Esophagus (tissue), 2 donors: ENCODE results near the gene CAPN8. TPM values are rescaled to one million over a fixed set of nuclear protein-coding genes. Genes with fewer than 3 reads are reported as not detected.
"Not testable (repeated sequence)": the region's sequence is repeated elsewhere in the genome, so short reads cannot be mapped to it uniquely, and the experiment has no call there.

Experiments
- H3K27ac ChIP-seq, 2 donors: one replicate each; pipeline ENCODE4 v1.5.1; 2013; ENCODE audit warnings: low read depth in 2 of 2, mild to moderate bottlenecking in 2 of 2, inconsistent platforms in 1 of 2, low read length in 1 of 2, moderate library complexity in 1 of 2
- H3K27me3 ChIP-seq, 2 donors: one replicate each; pipeline ENCODE4 v1.6.1; 2013; ENCODE audit warnings: low read length in 2 of 2, control low read depth in 1 of 2, mild to moderate bottlenecking in 1 of 2; ENCODE audit not compliant: insufficient read depth in 2 of 2, control insufficient read depth in 1 of 2
- H3K36me3 ChIP-seq, 2 donors: one replicate each; pipeline ENCODE4 v1.6.1; 2013; ENCODE audit warnings: low read length in 1 of 2; ENCODE audit not compliant: control insufficient read depth in 2 of 2, insufficient read depth in 2 of 2
- H3K4me1 ChIP-seq, 2 donors: one replicate each; pipeline ENCODE4 v1.6.1; 2013; ENCODE audit warnings: low read length in 1 of 2; ENCODE audit not compliant: control insufficient read depth in 2 of 2, insufficient read depth in 2 of 2
- H3K4me3 ChIP-seq, 2 donors: one replicate each; pipeline ENCODE4 v1.5.1; 2013; ENCODE audit warnings: low read length in 2 of 2, mild to moderate bottlenecking in 2 of 2, low read depth in 1 of 2, moderate library complexity in 1 of 2
- H3K9me3 ChIP-seq, 2 donors: one replicate each; pipeline ENCODE4 v1.6.1; 2013; ENCODE audit warnings: mild to moderate bottlenecking in 2 of 2, low read depth in 1 of 2, low read length in 1 of 2, moderate library complexity in 1 of 2; ENCODE audit not compliant: control insufficient read depth in 2 of 2, insufficient read depth in 1 of 2
- WGBS, 2 donors: extraction: QIAGEN DNeasy Blood & Tissue Kit; methylation state at CpG; one replicate each; pipeline ENCODE4 v1.1.7; 2013; 5-methylcytosine and 5-hydroxymethylcytosine counted together
- polyA plus RNA-seq, 2 donors: library from polyadenylated mRNA; stranded (reverse); fragments of 200-250 nt; gene quantifications; one replicate each; pipeline ENCODE4 v1.2.3, GENCODE V29; 2013
- donor health status: healthy with polysubstance abuse.
- donor health status: Bipolar disorder and iron deficiency.

CAPN8 gene
- polyA plus RNA-seq, 2 donors: 0.56 to 1.5 TPM

DNA sequence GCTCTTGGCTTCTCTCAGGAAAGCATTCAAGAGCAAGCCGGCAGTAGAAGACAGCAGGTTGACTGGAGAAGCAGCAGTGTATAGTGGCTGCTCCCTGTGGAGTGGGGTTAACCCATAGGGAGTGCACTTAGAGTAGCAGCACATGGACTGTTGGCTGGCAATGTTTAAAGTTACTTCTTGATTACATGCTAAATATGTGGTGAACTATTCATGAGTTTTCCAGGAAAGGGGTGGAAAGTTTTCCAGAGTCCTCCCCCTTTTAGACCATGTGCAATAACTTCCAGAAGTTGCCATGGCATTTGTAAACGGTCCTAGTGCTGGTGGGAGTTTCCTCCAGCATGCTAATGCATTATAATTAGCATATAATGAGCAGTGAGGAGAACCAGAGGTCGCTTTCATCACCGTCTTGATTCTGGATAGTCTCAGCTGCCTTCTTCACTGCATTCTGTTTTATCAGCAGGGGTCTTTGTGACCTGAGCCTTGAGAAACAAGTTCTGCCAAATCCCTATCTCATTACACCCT lies 140.5 kb downstream of the CAPN8 start:
- Histone ChIP-seq H3K36me3 (no peaks in the 10 kb centered on the region), H3K4me1 (no peaks in the 10 kb centered on the region), H3K27me3 (no peaks in the 10 kb centered on the region), H3K4me3 (no peak overlapping the region), H3K27ac (no peak overlapping the region), H3K9me3 (no peaks in the 10 kb centered on the region)
- 75 to 76% methylated on average over 4 of the region's 4 CpGs for WGBS, 2 donors

DNA sequence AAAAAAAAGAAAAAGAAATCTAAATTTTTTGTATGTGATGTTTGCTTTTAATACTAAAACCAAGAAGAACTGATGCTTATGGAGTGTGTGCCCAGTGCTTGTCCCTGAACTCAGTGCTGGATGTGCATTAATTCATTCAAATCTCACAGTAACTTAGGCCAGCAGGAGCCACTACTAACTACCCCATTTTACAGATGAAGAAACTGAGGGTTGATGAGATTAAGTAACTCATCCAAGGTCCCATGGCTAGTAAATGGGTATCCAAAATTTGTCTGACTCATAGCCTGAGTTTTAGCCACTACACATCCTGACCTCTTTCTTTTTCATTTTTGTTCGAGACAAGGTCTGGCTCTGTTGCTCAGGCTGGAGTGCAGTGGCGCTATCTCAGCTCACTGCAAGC lies 144.4 kb downstream of the CAPN8 start:
- no peaks in the 10 kb centered on the region for H3K36me3 ChIP-seq
- WGBS, 2 donors: 93 to 97% methylated on average over 2 of the region's 2 CpGs
- H3K4me3 ChIP-seq: no peak overlapping the region
- no peaks in the 10 kb centered on the region for H3K9me3 ChIP-seq
- H3K27ac ChIP-seq: no peak overlapping the region
- no peaks in the 10 kb centered on the region for H3K4me1 ChIP-seq
- no peaks in the 10 kb centered on the region for H3K27me3 ChIP-seq

- H3K27ac ChIP-seq: no peak overlapping the region
- H3K9me3 ChIP-seq: no peaks in the 10 kb centered on the region
- no peaks in the 10 kb centered on the region for H3K36me3 ChIP-seq
- peaks cover 0 to 4% of the 10 kb centered on the region in 2 donors for H3K4me1 ChIP-seq
- WGBS, 2 donors: 82 to 88% methylated on average over 4 of the region's 4 CpGs
- H3K27me3 ChIP-seq: no peaks in the 10 kb centered on the region
- H3K4me3 ChIP-seq: no peak overlapping the region
Measured at GRCh38 chr1:223520200-223520599, 145.3 kb downstream of the CAPN8 start.

- no peaks in the 10 kb centered on the region for H3K36me3 ChIP-seq
- WGBS, 2 donors: 89 to 93% methylated on average over 2 of the region's 2 CpGs
- H3K27ac ChIP-seq: no peak overlapping the region
- H3K4me1 ChIP-seq: peaks cover 0 to 4% of the 10 kb centered on the region in 2 donors
- no peak overlapping the region for H3K4me3 ChIP-seq
- no peaks in the 10 kb centered on the region for H3K9me3 ChIP-seq
- H3K27me3 ChIP-seq: no peaks in the 10 kb centered on the region
Measured at GRCh38 chr1:223519116-223519515, 146.4 kb downstream of the CAPN8 start.

DNA sequence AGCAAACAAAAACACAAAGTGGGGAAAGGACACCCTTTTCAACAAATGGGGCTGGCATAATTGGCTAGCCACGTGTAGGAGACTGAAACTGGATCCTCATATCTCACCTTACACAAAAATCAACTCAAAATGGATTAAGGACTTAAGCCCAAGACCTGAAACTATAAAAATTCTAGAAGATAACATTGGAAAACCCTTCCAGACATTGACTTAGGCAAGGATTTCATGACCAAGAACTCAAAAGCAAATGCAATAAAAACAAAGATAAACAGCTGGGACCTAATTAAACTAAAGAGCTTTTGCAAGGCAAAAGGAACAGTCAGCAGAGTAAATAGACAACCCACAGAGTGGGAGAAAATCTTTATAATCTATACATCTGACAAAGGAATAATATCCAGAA lies 146.9 kb downstream of the CAPN8 start:
- not testable (repeated sequence) for H3K27ac ChIP-seq, H3K4me1 ChIP-seq, H3K36me3 ChIP-seq, H3K4me3 ChIP-seq, H3K27me3 ChIP-seq, H3K9me3 ChIP-seq
- WGBS, 2 donors: 51 to 73% methylated on average over 1 of the region's 1 CpG

DNA sequence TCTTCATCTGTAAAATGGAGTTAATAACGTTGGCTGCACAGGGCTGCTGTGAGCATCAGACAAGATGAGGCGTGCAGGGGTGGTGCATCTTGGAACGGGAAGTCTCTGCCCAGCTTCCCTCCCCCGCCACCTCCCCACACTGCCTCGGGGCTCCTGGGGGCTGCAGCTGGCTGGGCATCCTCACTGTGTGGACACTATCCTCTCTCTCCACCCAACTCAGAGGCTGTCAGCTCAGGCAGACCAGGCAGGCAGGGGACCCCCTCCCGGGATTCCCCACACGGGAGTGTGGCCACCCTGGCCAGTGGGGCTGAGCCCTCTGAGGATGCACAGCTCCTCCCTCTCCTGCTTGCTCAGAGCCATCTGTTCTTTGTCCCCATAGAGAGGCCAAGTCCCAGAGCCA lies 149.6 kb downstream of the CAPN8 start:
- Histone ChIP-seq H3K36me3 (no peaks in the 10 kb centered on the region), H3K27me3 (no peaks in the 10 kb centered on the region), H3K9me3 (no peaks in the 10 kb centered on the region), H3K4me1 (peaks cover 2 to 4% of the 10 kb centered on the region in 2 donors), H3K4me3 (no peak overlapping the region), H3K27ac (no peak overlapping the region)
- WGBS, 2 donors: 43 to 57% methylated on average over 7 of the region's 7 CpGs

GRCh38 chr1:223515421-223515820 lies 150.1 kb downstream of the CAPN8 start:
- no peak overlapping the region for H3K4me3 ChIP-seq
- WGBS, 2 donors: 63 to 65% methylated on average over 5 of the region's 5 CpGs
- H3K27me3 ChIP-seq: no peaks in the 10 kb centered on the region

GRCh38 chr1:223514644-223515043 lies 150.9 kb downstream of the CAPN8 start:
- peaks cover 2 to 4% of the 10 kb centered on the region in 2 donors for H3K4me1 ChIP-seq
- WGBS, 2 donors: 62 to 66% methylated on average over 2 of the region's 2 CpGs
- H3K27ac ChIP-seq: no peak overlapping the region
- H3K27me3 ChIP-seq: no peaks in the 10 kb centered on the region
- no peaks in the 10 kb centered on the region for H3K36me3 ChIP-seq
- peaks cover 0 to 3% of the 10 kb centered on the region in 2 donors for H3K9me3 ChIP-seq
- H3K4me3 ChIP-seq: no peak overlapping the region

More at GRCh38 chr1:223515421-223515820, 150.1 kb downstream of the CAPN8 start:
- Histone ChIP-seq H3K9me3 (peaks cover 0 to 3% of the 10 kb centered on the region in 2 donors), H3K27ac (no peak overlapping the region), H3K36me3 (no peaks in the 10 kb centered on the region), H3K4me1 (peaks cover 2 to 4% of the 10 kb centered on the region in 2 donors)

- 35 to 36% methylated on average over 4 of the region's 4 CpGs for WGBS, 2 donors
- Histone ChIP-seq H3K9me3 (peaks cover 0 to 3% of the 10 kb centered on the region in 2 donors), H3K27ac (no peak overlapping the region), H3K4me1 (peaks cover 2 to 4% of the 10 kb centered on the region in 2 donors), H3K36me3 (no peaks in the 10 kb centered on the region), H3K27me3 (no peaks in the 10 kb centered on the region), H3K4me3 (no peak overlapping the region)
Measured at GRCh38 chr1:223513309-223513708, 152.2 kb downstream of the CAPN8 start.

DNA sequence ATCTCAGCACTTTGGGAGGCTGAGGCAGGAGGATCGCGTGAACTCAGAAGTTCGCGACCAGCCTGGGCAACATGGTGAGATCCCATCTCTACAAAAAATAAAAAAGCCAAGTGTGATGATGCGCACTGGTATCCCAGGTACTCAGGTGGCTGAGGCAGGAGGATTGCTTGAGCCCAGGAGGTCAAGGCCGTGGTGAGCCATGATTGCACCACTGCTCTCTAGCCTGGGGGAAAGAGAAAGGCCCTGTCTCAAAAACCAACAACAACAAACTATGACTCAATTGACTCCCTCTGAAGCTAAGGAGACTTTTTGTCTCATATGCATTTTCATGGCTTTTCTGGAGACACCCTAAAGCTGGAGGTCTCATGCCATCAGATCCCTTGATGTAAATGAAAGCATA lies 153.4 kb downstream of the CAPN8 start:
- 87 to 90% methylated on average over 6 of the region's 6 CpGs for WGBS, 2 donors
- Histone ChIP-seq H3K9me3 (peaks cover 0 to 3% of the 10 kb centered on the region in 2 donors), H3K27ac (no peak overlapping the region)

More for the DNA sequence above, 153.4 kb downstream of the CAPN8 start:
- Histone ChIP-seq H3K4me1 (peaks cover 2 to 4% of the 10 kb centered on the region in 2 donors), H3K27me3 (no peaks in the 10 kb centered on the region), H3K4me3 (no peak overlapping the region), H3K36me3 (no peaks in the 10 kb centered on the region)
